Kidney epithelial cell (primary cell): ENCODE data around the gene MUC21. TPM values are rescaled to one million over a fixed set of nuclear protein-coding genes. Genes with fewer than 3 reads are reported as not detected.

ENCODE experiments used
- DNase-seq: peaks from one replicate; pipeline ENCODE4 v3.0.0-alpha.2; 2010; ENCODE audit warnings: low read depth
- H3K27me3 ChIP-seq: 2 replicates; pipeline ENCODE4 v1.6.0; 2011; ENCODE audit warnings: low read length; ENCODE audit not compliant: control insufficient read depth, insufficient read depth
- H3K36me3 ChIP-seq: 2 replicates; pipeline ENCODE4 v1.5.1; 2011; ENCODE audit warnings: low read length; ENCODE audit not compliant: control insufficient read depth, insufficient read depth
- H3K4me3 ChIP-seq: 2 replicates; pipeline ENCODE4 v1.5.1; 2011; ENCODE audit warnings: low read depth, mild to moderate bottlenecking, control low read depth, low read length
- total RNA-seq: library from RNA; depleted of rRNA; stranded (reverse); fragments of >200 nt; gene quantifications from 2 replicates; pipeline ENCODE4 v1.2.3, GENCODE V29; 2015
- TF ChIP-seq, protein P1 (sequence below): IDR thresholded peaks from 2 replicates; pipeline ENCODE4 v1.5.1; 2011; ENCODE audit warnings: mild to moderate bottlenecking, moderate library complexity, low read length, control low read depth, inconsistent platforms; ENCODE audit not compliant: insufficient read depth, poor library complexity, severe bottlenecking

MUC21 gene
- total RNA-seq, 1 donor from 2014 or later, result not detected

DNA sequence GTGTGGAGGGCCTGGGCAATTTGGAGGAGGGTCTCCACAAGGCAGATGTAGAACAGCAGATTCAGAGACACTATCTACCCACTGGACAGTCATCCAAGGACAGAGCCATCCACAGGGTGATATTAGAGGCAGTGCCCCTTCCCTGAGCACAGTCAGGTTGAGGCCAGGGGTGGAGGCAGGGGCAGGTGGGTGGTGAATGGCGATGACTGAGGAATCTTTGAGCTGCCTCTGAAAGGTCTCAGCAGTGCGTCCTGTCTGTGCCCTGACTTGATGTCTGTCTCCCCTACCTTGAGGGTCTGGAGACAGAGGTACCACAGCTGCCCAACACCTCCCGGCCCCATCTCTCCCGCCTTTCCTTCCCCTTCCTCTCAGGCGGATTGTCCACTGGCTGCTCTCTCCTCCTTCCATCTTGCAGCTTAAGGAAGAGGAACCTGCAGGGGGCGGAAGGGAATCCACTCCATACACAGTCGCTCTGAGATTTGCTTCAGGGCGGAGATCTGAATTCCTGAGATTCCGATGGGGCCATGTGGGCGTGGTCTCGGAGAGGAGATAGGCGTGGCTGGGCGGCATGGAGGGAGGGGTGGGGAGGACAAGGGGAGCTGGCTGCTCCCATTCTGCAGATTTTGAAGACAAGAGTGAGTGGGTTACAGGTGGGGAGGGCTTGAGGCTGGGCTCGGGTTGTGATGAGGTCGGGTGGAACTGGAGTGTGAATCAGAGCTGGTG, 41.0 kb upstream of the MUC21 start:
- no peaks in the 10 kb centered on the region for H3K27me3 ChIP-seq
- H3K36me3 ChIP-seq, result no peaks in the 10 kb centered on the region
- TF ChIP-seq, protein P1, sequence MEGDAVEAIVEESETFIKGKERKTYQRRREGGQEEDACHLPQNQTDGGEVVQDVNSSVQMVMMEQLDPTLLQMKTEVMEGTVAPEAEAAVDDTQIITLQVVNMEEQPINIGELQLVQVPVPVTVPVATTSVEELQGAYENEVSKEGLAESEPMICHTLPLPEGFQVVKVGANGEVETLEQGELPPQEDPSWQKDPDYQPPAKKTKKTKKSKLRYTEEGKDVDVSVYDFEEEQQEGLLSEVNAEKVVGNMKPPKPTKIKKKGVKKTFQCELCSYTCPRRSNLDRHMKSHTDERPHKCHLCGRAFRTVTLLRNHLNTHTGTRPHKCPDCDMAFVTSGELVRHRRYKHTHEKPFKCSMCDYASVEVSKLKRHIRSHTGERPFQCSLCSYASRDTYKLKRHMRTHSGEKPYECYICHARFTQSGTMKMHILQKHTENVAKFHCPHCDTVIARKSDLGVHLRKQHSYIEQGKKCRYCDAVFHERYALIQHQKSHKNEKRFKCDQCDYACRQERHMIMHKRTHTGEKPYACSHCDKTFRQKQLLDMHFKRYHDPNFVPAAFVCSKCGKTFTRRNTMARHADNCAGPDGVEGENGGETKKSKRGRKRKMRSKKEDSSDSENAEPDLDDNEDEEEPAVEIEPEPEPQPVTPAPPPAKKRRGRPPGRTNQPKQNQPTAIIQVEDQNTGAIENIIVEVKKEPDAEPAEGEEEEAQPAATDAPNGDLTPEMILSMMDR, result peak; percentile 70
- no peak overlapping the region for H3K4me3 ChIP-seq
- DNase-seq, result peak; percentile 61

DNA sequence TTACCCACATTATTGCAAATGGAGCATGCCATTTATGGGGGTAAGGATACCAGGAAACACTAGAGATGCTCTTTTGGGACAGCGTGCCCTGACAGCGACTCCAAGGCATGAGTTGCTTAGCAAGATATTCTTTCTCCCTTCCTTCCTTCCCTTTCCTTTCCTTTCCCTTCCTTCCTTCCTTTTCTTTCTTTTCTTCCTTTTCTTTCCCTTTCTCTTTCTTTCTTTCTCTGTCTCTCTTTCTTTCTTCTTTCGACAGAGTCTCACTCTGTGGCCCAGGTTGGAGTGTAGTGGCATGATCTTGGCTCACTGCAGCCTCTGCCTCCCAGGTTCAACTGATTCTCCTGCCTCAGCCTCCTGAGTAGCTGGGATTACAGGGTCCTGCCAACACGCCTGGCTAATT, 39.5 kb upstream of the MUC21 start:
- TF ChIP-seq, protein P1, result no peak
- DNase-seq, result no peak
- H3K36me3 ChIP-seq, result no peaks in the 10 kb centered on the region
- H3K4me3 ChIP-seq, result no peak overlapping the region
- no peaks in the 10 kb centered on the region for H3K27me3 ChIP-seq

DNA sequence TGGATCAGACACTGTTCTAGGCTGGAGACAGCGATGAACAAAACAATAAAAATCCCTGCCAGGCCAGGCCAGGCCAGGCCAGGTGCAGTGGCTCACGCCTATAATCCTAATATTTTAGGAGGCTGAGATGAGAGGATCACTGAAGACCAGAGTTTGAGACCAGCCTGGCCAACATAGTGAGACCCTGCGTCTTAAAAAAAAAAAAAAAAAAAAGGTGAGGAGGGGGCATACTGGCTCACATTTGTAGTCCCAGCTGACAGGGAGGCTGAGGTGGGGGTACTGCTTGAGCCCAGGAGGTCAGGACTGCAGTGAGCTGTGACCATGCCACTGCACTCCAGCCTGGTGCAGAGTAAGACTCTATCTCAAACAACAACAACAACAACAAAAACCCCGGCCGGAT, 38.2 kb upstream of the MUC21 start:
- no peaks in the 10 kb centered on the region for H3K27me3 ChIP-seq

DNA sequence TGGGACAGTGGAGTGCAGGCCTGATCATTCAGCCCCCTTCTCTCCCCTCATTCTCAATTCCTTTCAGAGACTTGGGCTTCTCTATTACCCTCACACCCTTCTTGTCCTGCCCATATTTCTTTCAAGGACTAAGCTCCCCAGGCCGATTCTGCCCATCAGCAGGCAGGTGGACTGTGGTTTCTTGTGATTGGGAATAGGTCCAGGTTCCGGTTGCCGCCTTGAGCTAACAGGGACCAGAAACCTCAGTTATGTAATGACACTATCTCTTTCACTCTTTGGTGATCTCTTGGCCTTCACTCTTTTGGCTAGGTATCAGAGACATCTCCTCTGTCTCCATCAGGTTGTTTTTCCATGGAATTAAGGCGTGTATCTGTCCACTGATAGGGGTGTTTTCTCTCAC, 36.3 kb upstream of the MUC21 start:
- Histone ChIP-seq H3K4me3 (no peak overlapping the region), H3K36me3 (no peaks in the 10 kb centered on the region), H3K27me3 (no peaks in the 10 kb centered on the region)
- TF ChIP-seq, protein P1, result no peak
- DNase-seq, result no peak

More for the DNA sequence above, 38.2 kb upstream of the MUC21 start:
- TF ChIP-seq, protein P1, result no peak
- DNase-seq, result no peak
- no peak overlapping the region for H3K4me3 ChIP-seq
- no peaks in the 10 kb centered on the region for H3K36me3 ChIP-seq

DNA sequence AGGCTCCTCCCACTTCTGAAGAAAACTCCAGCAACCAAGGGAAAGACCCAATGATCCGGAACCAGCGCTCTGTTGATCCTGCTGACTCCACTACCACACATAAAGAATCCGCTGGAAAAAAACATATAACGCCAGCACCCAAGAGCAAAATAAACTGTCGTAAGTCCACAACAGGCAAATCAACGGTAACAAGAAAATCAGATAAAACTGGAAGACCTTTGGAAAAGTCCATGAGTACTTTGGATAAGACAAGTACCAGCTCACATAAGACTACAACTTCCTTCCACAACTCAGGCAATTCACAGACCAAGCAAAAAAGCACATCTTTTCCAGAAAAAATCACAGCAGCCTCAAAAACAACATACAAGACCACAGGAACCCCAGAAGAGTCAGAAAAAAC, 34.7 kb upstream of the MUC21 start:
- DNase-seq, result no peak
- TF ChIP-seq, protein P1, result no peak
- H3K4me3 ChIP-seq, result no peak overlapping the region
- no peaks in the 10 kb centered on the region for H3K36me3 ChIP-seq
- H3K27me3 ChIP-seq, result no peaks in the 10 kb centered on the region
